B cell (primary cell): ENCODE measurements around the gene PDE4C. TPM values are rescaled to one million over a fixed set of nuclear protein-coding genes. Genes with fewer than 3 reads are reported as not detected.

Experiments used
- ATAC-seq: fragments of 200-7000 bp; cut with Tn5 transposase; one replicate; pipeline ENCODE4 v1.10.0; 2021; ENCODE audit warnings: low read depth, mild to moderate bottlenecking, moderate number of reproducible peaks, moderate library complexity
- CTCF ChIA-PET: fragments of 350-600 bp; sonication (Branson Sonifier 250); formaldehyde crosslinking; loops from one replicate; lab custom pipeline; 2021; ENCODE audit warnings: antibody characterized with exemption, inconsistent platforms; lab: Charles Lee
- POLR2A ChIA-PET: fragments of 350-600 bp; sonication (Branson Sonifier 250); formaldehyde crosslinking; loops from one replicate; lab custom pipeline; 2021; ENCODE audit warnings: antibody characterized with exemption; lab: Charles Lee
- DNase-seq: peaks from one replicate; pipeline ENCODE4 v3.0.0; 2013
- H2AFZ ChIP-seq: 2 replicates; pipeline ENCODE4 v1.6.1; 2012; ENCODE audit warnings: mild to moderate bottlenecking, low read depth, low read length; ENCODE audit not compliant: insufficient read depth, poor library complexity, severe bottlenecking
- H3K27ac ChIP-seq, 2 donors: 1 replicate in 1 of 2; 2 replicates in 1 of 2; pipeline ENCODE4 v1.5.1; 2012 to 2013; ENCODE audit warnings: low read length in 2 of 2, mild to moderate bottlenecking in 2 of 2, moderate library complexity in 1 of 2
- H3K27me3 ChIP-seq, 4 experiments: fragments of 200-600 bp in 1 of 4; sonication (generic) in 1 of 4; replicated peaks in 1 of 4; 1 replicate in 2 of 4; 2 replicates in 2 of 4; pipeline versions ENCODE4 v1.6.1 to v1.7.0; 2013 to 2016; ENCODE audit warnings: low read length in 3 of 4, mild to moderate bottlenecking in 2 of 4, mixed read lengths in 1 of 4, moderate library complexity in 1 of 4; ENCODE audit not compliant: insufficient read depth in 4 of 4, control insufficient read depth in 3 of 4; ENCODE audit errors: control extremely low read depth in 1 of 4
- H3K36me3 ChIP-seq, 2 experiments: replicated peaks in 1 of 2; 1 replicate in 1 of 2; 2 replicates in 1 of 2; pipeline versions ENCODE4 v1.6.1 to v1.7.1; 2013; ENCODE audit warnings: low read length in 1 of 2; ENCODE audit not compliant: insufficient read depth in 2 of 2, control insufficient read depth in 1 of 2; ENCODE audit errors: control extremely low read depth in 1 of 2, extremely low read depth in 1 of 2
- H3K4me1 ChIP-seq, 2 donors: fragments of 200-600 bp in 1 of 2; sonication (generic) in 1 of 2; 1 replicate in 1 of 2; 2 replicates in 1 of 2; pipeline versions ENCODE4 v1.5.1 to v1.6.1; 2013 to 2017; ENCODE audit warnings: low read length in 2 of 2; ENCODE audit not compliant: control insufficient read depth in 2 of 2, insufficient read depth in 2 of 2
- H3K4me2 ChIP-seq: replicated peaks from 2 replicates; pipeline ENCODE3; 2012; ENCODE audit warnings: mild to moderate bottlenecking, low read depth, low read length; ENCODE audit not compliant: poor library complexity, severe bottlenecking
- H3K4me3 ChIP-seq, 5 experiments: fragments of 200-600 bp in 1 of 5; sonication (generic) in 1 of 5; 1 replicate in 3 of 5; 2 replicates in 2 of 5; pipeline versions ENCODE4 v1.5.1 to v1.7.0; 2011 to 2016; ENCODE audit warnings: low read length in 4 of 5, mild to moderate bottlenecking in 4 of 5, low read depth in 2 of 5, control low read depth in 1 of 5, moderate library complexity in 1 of 5; ENCODE audit not compliant: insufficient read depth in 1 of 5; ENCODE audit errors: control extremely low read depth in 1 of 5, extremely low read depth in 1 of 5
- H3K79me2 ChIP-seq: fragments of 200-600 bp; sonication (generic); one replicate; pipeline ENCODE4 v1.6.0; 2016; ENCODE audit warnings: low read length; ENCODE audit not compliant: control insufficient read depth, insufficient read depth
- H3K9ac ChIP-seq: fragments of 200-600 bp; sonication (generic); 2 replicates; pipeline ENCODE4 v1.6.1; 2017; ENCODE audit warnings: mild to moderate bottlenecking, low read length, moderate library complexity
- H3K9me3 ChIP-seq, 3 donors: one replicate each; pipeline versions ENCODE4 v1.6.1 to v1.7.1; 2013; ENCODE audit warnings: low read length in 2 of 3; ENCODE audit not compliant: control insufficient read depth in 2 of 3, insufficient read depth in 1 of 3; ENCODE audit errors: control extremely low read depth in 1 of 3
- H4K20me1 ChIP-seq: 2 replicates; pipeline ENCODE4 v1.6.0; 2012; ENCODE audit warnings: mild to moderate bottlenecking, low read length; ENCODE audit not compliant: insufficient read depth, control insufficient read depth, poor library complexity, severe bottlenecking
- H3K27ac Mint-ChIP-seq: one replicate; pipeline ENCODE4 v1.8.0; 2021; ENCODE audit warnings: mixed read lengths
- H3K27me3 Mint-ChIP-seq: one replicate; pipeline ENCODE4 v1.8.0; 2021; ENCODE audit warnings: mixed read lengths
- H3K4me1 Mint-ChIP-seq: one replicate; pipeline ENCODE4 v1.8.0; 2021; ENCODE audit warnings: mixed read lengths
- H3K4me3 Mint-ChIP-seq: one replicate; pipeline ENCODE4 v1.8.0; 2021; ENCODE audit warnings: mixed read lengths
- H3K9me3 Mint-ChIP-seq: one replicate; pipeline ENCODE4 v1.8.0; 2022; ENCODE audit warnings: mixed read lengths; ENCODE audit not compliant: insufficient read depth
- CTCF ChIP-seq: fragments of 200-600 bp; IDR thresholded peaks from one replicate; pipeline ENCODE4 v1.8.0; 2022; ENCODE audit warnings: antibody characterized with exemption, mild to moderate bottlenecking
- EZH2 ChIP-seq: IDR thresholded peaks from 2 replicates; pipeline ENCODE4 v1.6.1; 2012; ENCODE audit warnings: borderline replicate concordance, low read depth, mild to moderate bottlenecking, moderate library complexity, low read length; ENCODE audit not compliant: insufficient read depth, poor library complexity, severe bottlenecking
- WGBS: methylation state at CpG from one replicate; pipeline ENCODE4 v1.1.5; 2013; ENCODE audit warnings: missing lambda C conversion rate; ENCODE audit not compliant: insufficient coverage; 5-methylcytosine and 5-hydroxymethylcytosine counted together
- intact Hi-C: fragments of 100-400 bp; cut with micrococcal nuclease; formaldehyde crosslinking; loops from one replicate; pipeline ENCODE4 v1.10.0; 2022
- polyA plus RNA-seq: library from polyadenylated mRNA; depleted of rRNA; stranded (reverse); fragments of >200 nt; gene quantifications from 2 replicates; pipeline ENCODE4 v1.2.3, GENCODE V29; 2012
- total RNA-seq, 2 donors: library from RNA; stranded (reverse); fragments of 120-200 nt in 1 of 2; gene quantifications; 1 replicate in 1 of 2; 2 replicates in 1 of 2; pipeline versions ENCODE4 v1.2.3 to v1.2.4, GENCODE V29; 2013 to 2022

Gene PDE4C
- total and polyA plus RNA-seq, 2 donors (not counting 1 experiment from before 2014, with no cell fraction given) = not detected

- peaks cover 29% of the 10 kb centered on the region for H3K4me1 Mint-ChIP-seq
- Histone ChIP-seq H3K36me3 (peaks cover 0 to 30% of the 10 kb centered on the region in 2 experiments), H3K27ac (no peak overlapping the region), H4K20me1 (no peaks in the 10 kb centered on the region), H3K27me3 (no peaks in the 10 kb centered on the region), H3K9me3 (no peaks in the 10 kb centered on the region), H3K4me3 (no peak overlapping the region), H3K4me1 (peaks cover 24 to 31% of the 10 kb centered on the region in 2 donors), H3K4me2 (no peak overlapping the region), H3K9ac (no peak overlapping the region), H3K79me2 (peaks cover 24% of the 10 kb centered on the region), H2AFZ (no peak overlapping the region)
- no peak for ATAC-seq
- CTCF ChIA-PET = interaction anchor here (1.1 to 2.4 kb wide), 4 partner anchors 14 to 221 kb away, joined by 3 to 5 read pairs (median 4); partner anchors contain the start of gene SSBP4
- intact Hi-C loops = loop anchor here (10.0 kb wide), 1 partner anchor 444 kb away; the partner anchor contains the start of gene FCHO1
- no peaks in the 10 kb centered on the region for H3K27me3 Mint-ChIP-seq
- no peak for TF ChIP-seq CTCF
- no peak for TF ChIP-seq EZH2
- no peaks in the 10 kb centered on the region for H3K9me3 Mint-ChIP-seq
- DNase-seq = no peak
- no peak overlapping the region for H3K4me3 Mint-ChIP-seq
- WGBS = 93% methylated on average over 5 of the region's 6 CpGs
- H3K27ac Mint-ChIP-seq = peak overlapping the region; percentile 41
- POLR2A ChIA-PET = interaction anchor here (0.5 to 0.7 kb wide), 2 partner anchors 26 to 146 kb away, joined by 4 to 9 read pairs; no protein-coding TSS in a partner anchor
Measured at GRCh38 chr19:18198374-18198773, 27.9 kb downstream of the PDE4C start.

- ChIA-PET POLR2A (interaction anchor here (0.5 to 0.7 kb wide), 2 partner anchors 26 to 145 kb away, joined by 4 to 9 read pairs; no protein-coding TSS in a partner anchor), CTCF (interaction anchor here (1.1 to 2.4 kb wide), 4 partner anchors 13 to 221 kb away, joined by 3 to 5 read pairs (median 4); partner anchors contain the start of gene SSBP4)
- peaks cover 21% of the 10 kb centered on the region for H3K79me2 ChIP-seq
- H3K9me3 ChIP-seq = no peaks in the 10 kb centered on the region
- no peak overlapping the region for H3K9ac ChIP-seq
- peaks cover 27% of the 10 kb centered on the region for H3K4me1 Mint-ChIP-seq
- no peaks in the 10 kb centered on the region for H3K27me3 ChIP-seq
- no peak overlapping the region for H3K27ac ChIP-seq
- H3K36me3 ChIP-seq = peaks cover 0 to 30% of the 10 kb centered on the region in 2 experiments
- peaks cover 20 to 28% of the 10 kb centered on the region in 2 donors for H3K4me1 ChIP-seq
- H3K4me3 ChIP-seq = no peak overlapping the region
- no peak for TF ChIP-seq CTCF
- no peak for TF ChIP-seq EZH2
- intact Hi-C loops = loop anchor here (10.0 kb wide), 1 partner anchor 443 kb away; the partner anchor contains the start of gene FCHO1
- H4K20me1 ChIP-seq = no peaks in the 10 kb centered on the region
- H2AFZ ChIP-seq = no peak overlapping the region
- no peak overlapping the region for H3K27ac Mint-ChIP-seq
- no peak overlapping the region for H3K4me3 Mint-ChIP-seq
- 93% methylated on average over 6 of the region's 6 CpGs for WGBS
- H3K27me3 Mint-ChIP-seq = no peaks in the 10 kb centered on the region
- ATAC-seq = no peak
- no peaks in the 10 kb centered on the region for H3K9me3 Mint-ChIP-seq
- H3K4me2 ChIP-seq = no peak overlapping the region
- no peak for DNase-seq
Measured at GRCh38 chr19:18197941-18198340, 28.3 kb downstream of the PDE4C start.
